ENCODE results near the gene PDCD10.
A peak's percentile ranks its signal among the peaks of the same experiment; 100 is the strongest.

Gene PDCD10

GRCh38 chr3:167734498-167735232 is at the start of gene PDCD10:
Gene PDCD10, minus strand, starts transcription at chr3:167734892. Its CDS starts 14,735 bp downstream, at chr3:167720157.
- peak; percentile 99 for DNase-seq

DNA sequence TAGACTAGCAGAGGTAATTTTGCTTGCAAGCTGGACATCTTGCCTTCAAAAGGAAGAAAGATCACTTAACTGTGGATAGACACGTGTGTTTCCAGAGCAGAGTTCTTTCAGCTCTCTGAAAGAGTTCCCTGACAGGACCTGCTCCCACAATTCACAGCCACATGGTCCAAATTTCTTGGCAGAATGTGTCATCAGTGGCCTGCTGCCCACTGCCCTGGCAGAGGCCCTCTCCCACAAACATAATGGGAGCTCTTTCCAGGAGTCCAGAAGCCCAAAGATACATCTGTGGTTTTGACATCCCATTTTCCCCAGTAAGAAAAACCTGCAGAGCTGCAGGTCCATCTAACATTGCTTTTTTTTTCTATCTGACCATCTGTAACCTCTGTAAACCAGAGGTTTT is 49.1 kb upstream of the PDCD10 start:
- DNase-seq: no peak

DNA sequence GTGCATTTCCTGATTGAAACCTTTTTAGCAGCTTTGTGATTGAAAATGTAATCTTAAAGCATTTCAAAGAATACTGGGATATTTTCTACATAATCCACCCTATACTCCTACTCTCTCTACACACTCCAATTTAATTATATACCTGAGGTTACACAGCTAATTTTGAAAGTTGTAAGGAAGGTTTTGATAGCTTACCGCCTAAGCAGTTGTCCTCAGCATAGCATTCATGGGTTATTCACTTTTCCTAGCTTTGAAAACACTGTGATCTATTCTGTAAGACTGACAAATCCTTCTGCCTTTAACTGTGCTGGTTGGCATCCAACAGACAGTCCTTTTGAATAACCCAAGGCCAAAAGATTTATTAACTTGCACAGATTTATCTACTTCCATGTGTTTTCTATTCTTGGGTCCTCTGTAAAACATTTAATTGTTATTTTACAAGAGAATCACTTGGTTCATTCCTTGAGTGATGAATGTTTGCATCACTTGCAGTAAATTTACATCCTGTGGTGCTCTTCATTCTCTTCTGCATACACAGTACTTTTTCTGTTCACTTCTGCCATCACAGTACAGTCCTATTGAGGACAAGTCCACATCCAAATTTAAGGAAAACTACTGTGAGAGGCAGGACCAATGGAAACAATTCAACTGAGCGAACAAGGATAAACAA is 45.7 kb upstream of the PDCD10 start:
- DNase-seq: no peak

DNA sequence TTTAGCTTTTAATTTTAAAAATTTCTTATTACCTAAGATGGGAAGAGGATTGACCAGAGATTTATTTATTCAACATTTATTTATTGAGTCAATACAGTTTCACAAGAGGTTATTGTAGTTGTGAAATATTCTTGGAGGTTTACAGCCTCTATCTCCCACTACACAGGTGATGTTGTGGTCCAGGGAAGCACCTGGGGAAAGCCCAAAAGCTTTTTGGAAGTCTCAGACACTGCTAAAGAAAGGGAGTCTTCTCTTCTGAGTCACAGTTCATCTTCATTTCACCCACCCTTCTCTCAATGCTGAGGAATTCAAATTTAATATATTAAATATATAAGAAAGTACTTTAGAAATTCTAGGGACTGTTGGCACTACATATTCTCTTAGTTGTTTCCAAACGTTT is 42.7 kb upstream of the PDCD10 start:
- DNase-seq: no peak

DNA sequence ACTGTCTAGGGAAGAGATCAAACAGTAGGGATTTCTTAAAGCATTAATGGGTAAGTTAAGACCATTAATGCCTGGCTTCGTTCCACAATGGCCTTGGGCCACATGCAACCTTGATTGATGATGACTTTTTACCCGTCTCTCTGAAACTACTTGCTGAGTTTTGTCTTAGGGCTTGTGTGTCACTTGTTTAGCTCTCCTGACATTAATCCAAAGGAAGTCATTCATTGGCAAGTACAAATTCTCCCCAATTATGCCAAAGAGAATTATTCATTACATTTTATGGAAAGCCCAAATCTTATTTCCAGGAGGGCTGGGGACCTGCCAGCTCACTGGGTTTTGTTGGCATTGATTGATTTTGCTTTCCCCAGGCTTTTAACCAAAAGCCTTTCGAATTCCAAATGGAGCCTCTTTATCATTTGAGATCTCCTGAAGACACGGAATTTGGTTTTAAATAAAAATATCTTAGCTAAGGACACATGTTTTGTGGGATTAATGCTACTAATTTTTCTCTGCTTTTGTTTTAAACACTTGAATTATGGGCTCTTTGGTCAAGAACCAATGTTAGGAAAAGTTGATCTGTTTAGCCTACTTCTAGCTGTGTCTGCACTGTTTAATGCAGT is 41.5 kb upstream of the PDCD10 start:
- DNase-seq: no peak

DNA sequence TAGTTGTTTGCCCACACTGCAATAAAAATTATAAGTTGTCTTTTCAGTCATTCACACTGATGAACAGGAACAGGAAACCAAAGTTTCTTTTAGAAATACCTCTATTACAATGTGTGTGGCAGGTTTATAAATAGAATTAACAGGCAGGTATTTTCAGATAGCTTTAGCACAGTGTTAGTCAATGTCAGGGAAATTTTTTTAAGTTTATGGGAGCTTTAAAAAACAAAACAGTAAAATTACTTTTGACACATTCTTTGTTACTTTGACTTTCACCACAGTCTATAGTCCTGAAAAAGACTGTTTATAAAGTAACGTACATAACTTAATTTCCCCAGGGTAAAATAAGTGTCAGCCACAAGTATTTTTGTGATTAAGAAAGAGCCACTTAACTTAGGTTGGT is 38.9 kb upstream of the PDCD10 start:
- no peak for DNase-seq

DNA sequence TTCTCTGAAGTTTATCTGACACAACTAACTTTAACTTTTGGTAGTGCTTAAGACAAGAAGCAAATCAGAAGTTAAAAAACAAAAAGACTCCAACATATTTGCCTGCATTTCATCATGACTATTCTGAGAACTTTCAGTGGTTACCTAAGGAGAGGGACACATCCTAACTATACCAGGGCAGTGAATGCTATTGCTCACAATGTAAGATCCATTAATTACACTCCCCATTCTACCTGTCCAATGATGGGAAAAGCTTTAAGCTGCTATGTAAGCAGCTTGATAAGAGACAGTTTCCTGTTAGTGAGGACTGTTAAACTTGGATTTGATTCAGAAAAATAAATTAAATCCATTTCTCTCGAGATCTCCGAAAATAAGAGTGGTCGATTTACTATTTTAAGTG is 38.3 kb upstream of the PDCD10 start:
- no peak for DNase-seq

DNA sequence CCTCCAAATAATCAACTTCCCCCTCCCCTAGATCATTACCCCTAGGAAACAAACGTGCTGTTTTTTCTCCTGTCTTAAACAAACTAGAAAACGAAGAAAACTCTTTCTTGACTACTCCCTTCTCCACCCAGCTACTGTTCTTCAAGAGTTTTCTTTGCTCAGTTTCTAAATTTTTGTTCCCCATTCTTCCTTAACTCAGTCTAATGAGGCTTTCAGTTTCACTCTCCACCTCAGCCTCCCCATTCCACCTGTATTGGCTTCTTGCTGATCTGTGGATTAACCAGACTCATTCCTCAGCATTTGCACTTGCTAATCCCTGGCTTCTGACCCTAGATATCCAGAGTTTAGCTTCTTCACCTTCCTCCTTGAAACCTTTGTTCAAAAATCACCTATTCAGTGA is 27.6 kb upstream of the PDCD10 start:
- DNase-seq: no peak

DNA sequence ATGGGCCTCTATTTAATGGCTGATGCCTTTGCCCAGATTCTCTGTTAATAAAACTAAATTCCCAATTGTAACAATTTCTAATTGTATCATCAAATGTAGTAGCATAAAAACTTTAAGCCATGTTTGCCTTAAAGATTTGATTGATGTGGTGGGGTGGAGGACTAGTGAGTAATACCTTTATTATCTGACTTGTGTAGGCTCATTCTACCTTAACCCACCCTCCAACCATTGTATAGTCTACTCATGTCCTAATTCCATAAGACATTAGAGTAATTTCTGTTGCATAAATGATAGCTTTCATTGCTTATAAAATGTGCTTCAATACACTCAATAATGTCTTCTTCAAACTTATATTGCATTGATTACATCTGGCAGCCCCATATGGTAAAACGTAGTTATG is 26.6 kb upstream of the PDCD10 start:
- no peak for DNase-seq

- DNase-seq: no peak
Measured at GRCh38 chr3:167754049-167754448, 19.4 kb upstream of the PDCD10 start.

DNA sequence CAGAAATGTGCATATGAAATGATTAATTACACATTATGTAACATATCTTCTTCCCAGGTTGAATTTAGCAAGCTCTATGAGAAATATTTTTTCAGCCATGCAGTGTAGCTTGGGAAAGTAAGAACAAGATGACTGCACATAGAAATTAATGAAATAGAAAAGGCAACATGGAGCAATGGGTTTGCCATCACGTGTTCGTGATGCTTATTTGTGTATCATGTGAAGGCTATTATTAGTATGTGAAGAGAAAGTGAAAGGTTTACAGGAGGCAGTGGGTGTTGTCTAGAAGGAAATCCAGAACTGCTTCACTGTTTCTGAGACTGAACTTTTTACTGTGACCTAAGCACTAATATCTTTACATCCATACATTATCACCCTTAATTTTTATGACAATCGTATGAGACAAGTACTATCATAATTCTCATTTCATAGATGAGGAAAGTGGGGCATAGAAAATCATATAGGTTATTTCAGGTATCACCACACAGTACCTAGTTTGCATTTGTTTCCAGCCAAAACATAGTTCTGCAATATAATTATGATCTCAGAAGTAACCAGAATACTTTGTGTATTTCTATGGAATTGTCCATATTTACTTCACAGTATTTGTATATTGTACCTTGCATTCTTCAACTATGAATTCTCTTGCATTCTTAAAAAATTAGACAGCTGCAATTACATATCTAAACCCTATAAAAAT is 15.7 kb upstream of the PDCD10 start:
- no peak for DNase-seq

DNA sequence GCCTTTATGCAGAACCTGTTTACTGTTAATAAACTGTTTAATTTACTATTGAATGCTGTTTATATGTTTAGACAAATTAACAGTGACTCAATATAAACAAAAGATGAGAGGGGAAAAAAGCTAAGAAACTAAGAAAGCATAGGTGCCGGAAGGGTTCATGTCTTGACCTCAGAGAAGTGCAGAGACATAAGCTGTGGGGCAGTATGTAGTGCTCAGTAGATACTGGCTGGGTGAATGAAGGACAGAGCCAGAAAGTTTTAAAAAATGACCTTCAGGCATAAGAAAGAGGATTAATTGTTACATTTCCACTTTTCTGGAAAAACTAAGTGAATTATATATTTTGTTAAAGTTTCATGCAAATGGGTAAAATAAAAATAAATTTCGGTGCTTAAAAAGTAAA is 15.0 kb upstream of the PDCD10 start:
- no peak for DNase-seq

- no peak for DNase-seq
Measured at GRCh38 chr3:167749209-167749608, 14.5 kb upstream of the PDCD10 start.

DNA sequence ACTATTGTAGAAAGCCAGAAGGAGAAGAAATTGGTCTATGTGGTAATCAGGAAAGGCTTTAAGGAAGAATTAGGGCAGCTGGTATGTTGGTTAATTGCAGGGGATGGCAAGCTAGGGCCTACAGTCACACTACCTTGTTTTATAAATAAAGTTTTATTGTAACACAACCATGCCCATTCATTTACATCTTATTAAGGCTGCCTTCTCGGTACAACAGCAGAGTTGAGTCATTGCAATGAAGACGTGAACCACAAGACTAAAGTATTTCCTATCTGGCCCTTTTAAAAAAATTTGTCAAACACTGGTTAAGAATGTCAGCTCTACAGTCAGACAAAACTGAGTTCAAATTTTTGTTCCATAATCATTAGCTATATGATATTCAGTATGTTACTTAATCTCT is 9.1 kb upstream of the PDCD10 start:
- DNase-seq: no peak

DNA sequence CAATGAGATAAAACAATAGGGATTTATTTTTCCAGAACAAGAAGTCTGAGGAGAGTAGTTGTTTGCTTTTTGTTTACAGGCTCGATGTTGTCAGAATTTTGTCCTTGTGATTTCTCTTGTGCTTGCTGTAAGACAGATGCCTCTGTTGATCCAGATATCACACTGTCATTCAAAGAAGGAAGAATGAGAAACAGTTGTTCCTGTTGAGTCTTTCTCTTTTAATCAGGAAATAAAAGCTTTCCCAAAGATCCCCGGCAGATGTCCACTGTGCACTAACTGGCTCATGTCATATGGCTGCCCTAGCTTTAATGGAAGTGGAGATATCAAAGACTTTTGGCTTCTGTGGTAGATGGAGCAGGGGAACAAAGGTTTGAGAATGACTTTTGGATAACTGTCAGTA is 7.6 kb upstream of the PDCD10 start:
- DNase-seq: no peak

DNA sequence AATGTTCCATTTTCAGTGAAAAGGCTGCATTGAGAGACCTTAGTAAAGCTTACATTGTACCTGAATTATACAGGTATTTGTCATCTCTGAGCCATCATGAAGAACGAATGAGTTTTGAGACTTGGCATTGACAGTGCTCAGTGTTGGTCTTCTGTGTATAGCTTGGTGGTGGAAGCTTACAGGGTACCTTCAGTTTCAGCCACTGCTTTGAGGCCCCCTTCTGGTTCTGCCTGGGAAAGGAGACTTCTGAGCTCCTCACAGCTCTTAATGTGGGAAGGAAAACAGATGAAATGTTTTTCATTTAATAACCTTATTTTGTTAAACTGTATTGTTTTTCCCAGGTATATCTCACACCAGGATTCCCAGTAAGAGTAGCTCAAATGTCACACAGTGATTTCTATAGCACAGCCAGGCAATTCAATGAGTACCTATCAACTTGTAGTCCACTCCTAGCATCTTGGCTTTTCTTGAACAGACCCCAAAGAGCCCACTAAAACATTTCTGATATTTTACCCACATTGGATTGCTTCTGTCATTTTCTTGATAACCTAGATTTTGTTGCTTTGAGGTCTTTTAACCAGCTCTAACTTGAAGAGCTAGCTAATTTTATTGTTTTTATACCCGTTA is 6.4 kb upstream of the PDCD10 start:
- DNase-seq: no peak

DNA sequence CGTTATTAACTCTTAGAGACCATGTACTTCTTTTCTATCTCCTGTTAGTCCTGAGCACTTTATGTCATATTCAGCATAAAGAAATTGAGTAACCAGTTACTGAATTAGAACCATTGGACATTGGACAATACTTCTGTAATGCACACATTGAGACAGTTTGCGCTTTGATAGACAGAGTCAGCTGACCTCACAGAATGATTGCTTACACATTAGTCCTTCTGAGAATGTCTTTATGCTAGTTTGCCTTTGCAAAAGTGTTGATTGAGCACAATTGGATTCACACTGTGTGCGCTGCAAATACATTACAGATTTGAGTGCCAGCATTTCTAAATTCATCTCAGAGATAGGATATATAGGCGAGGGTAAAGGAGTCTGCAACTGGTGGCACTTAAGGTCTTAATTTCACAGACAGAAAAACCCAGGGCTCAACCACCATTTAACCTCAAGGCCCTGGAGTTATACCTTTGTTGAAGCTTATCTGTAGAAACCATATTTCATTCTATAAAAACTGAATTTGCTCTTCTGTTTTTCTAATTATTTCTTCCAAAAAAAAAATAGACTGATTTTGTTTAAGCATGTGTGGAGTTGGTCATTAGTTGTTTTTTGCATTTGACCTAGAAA is 4.6 kb upstream of the PDCD10 start:
- DNase-seq: no peak

- DNase-seq: no peak
Measured at GRCh38 chr3:167738037-167738436, 3.3 kb upstream of the PDCD10 start.

GRCh38 chr3:167736997-167737396 is 2.3 kb upstream of the PDCD10 start:
- DNase-seq: no peak

GRCh38 chr3:167736264-167736787 is 1.6 kb upstream of the PDCD10 start:
- no peak for DNase-seq

DNA sequence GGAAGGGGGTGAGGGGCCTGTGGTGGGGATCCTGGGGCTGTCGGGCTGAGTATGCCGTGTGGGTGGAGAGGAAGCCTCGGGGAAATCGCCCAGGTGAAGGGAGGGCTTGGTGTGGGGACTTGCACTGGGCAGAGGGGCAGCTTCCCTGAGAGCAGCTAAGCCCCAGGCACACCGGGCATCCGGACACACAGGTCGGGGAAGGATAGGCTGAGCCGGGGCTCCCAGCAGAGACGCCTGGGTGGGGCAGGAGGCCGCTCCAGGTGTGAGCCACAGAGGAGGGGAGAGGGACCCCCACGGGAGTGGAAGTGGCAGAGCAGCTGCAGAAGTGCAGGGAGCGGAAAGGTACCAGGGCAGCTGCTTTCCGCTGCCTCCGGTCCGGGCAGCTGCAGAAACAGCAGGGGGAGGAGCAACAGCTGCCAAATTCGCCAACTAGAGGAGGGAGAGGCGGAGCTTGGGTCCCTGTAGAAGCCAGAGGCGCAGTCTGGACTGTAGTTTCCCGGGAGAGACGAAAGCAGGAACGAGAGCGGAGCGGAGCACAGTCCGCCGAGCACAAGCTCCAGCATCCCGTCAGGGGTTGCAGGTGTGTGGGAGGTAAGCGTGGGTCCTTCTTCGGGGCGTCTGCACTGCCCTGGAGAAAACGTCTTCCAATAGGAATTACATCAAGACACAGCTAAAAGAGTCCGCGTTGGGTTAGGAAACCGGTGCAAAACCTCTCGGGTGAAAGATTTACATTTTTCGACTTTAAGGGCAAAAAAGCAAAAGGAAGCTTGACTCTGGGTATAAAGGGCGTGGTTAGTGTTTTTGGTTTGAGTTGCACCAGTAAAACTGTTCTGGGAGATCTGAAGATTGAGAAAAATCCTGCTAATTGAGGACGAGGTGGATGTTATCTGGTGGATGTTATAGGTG is 794 bp upstream of the PDCD10 start, which contains the start of gene SERPINI1:
Gene SERPINI1, plus strand, starts transcription at position 489 of the 906 bp plus-strand sequence. CDS start 53,408 bp downstream, outside the sequence.
- peak; percentile 91 for DNase-seq

Measured in DMS153 (cell line).